HepG2 (cell line): ENCODE measurements around the gene HPCAL1. TPM values are rescaled to one million over a fixed set of nuclear protein-coding genes. Genes with fewer than 3 reads are reported as not detected.

Source experiments
- KDM2A ChIP-seq: sonication (generic); formaldehyde crosslinking; IDR thresholded peaks from 2 replicates; pipeline ENCODE4 v1.4.0; 2020; ENCODE audit warnings: low read depth, missing genetic modification reagents, borderline replicate concordance
- RFXANK ChIP-seq: IDR thresholded peaks from 2 replicates; pipeline ENCODE4 v1.6.1; 2016
- ZFP37 ChIP-seq: sonication (generic); formaldehyde crosslinking; IDR thresholded peaks from 2 replicates; pipeline ENCODE4 v1.4.0; 2020; ENCODE audit warnings: missing genetic modification reagents, borderline replicate concordance
- ZNF761 ChIP-seq: sonication (generic); formaldehyde crosslinking; conservative IDR thresholded peaks from 2 replicates; pipeline ENCODE4 v1.4.0; 2020; ENCODE audit warnings: mild to moderate bottlenecking, missing genetic modification reagents
- polyA plus RNA-seq, 8 experiments: library from polyadenylated mRNA; depleted of rRNA in 3 of 8; stranded (reverse) in 7 of 8; unstranded in 1 of 8; fragments of >200 nt; fragmentation: Illumina TruSeq in 4 of 8; extraction: Trizol in 4 of 8; gene quantifications; 2 replicates each; pipeline versions ENCODE4 v1.2.1 to v1.2.3, GENCODE V29; 2011 to 2016; ENCODE audit warnings: low read depth in 4 of 8, missing spikeins in 1 of 8, mixed read lengths in 1 of 8; ENCODE audit not compliant: insufficient read depth in 1 of 8
- total RNA-seq, 5 experiments: library from RNA; depleted of rRNA; stranded (reverse); fragments of >200 nt; fragmentation: Illumina TruSeq; extraction: Trizol; gene quantifications; 2 replicates each; pipeline ENCODE4 v1.2.3, GENCODE V29; 2016; ENCODE audit warnings: low read depth in 1 of 5
- TF ChIP-seq, protein P1 (sequence below): sonication (generic); formaldehyde crosslinking; IDR thresholded peaks from 2 replicates; pipeline ENCODE4 v1.8.1; 2023; ENCODE audit warnings: missing genetic modification reagents, mild to moderate bottlenecking, borderline replicate concordance
- TF ChIP-seq, protein P2 (sequence below): sonication (generic); formaldehyde crosslinking; IDR thresholded peaks from 2 replicates; pipeline ENCODE4 v1.4.0; 2020; ENCODE audit warnings: missing genetic modification reagents
- TF ChIP-seq, protein P3 (sequence below): sonication (generic); IDR thresholded peaks from 2 replicates; pipeline ENCODE4 v1.6.1; 2016; ENCODE audit warnings: low read depth, borderline replicate concordance
- TF ChIP-seq, protein P4 (sequence below): sonication (generic); formaldehyde crosslinking; IDR thresholded peaks from 2 replicates; pipeline ENCODE4 v1.4.0; 2020; ENCODE audit warnings: missing genetic modification reagents
- TF ChIP-seq, protein P5 (sequence below): sonication (generic); formaldehyde crosslinking; IDR thresholded peaks from 2 replicates; pipeline ENCODE4 v1.5.0; 2020; ENCODE audit warnings: mild to moderate bottlenecking, missing genetic modification reagents, borderline replicate concordance
- TF ChIP-seq, protein P6 (sequence below): sonication (generic); formaldehyde crosslinking; IDR thresholded peaks from 2 replicates; pipeline ENCODE4 v1.5.0; 2020; ENCODE audit warnings: mild to moderate bottlenecking, missing genetic modification reagents, borderline replicate concordance

HPCAL1 gene
- total and polyA plus RNA-seq, 2 of the 13 experiments (the other 11 are each of a cell fraction or from before 2014, with no cell fraction given), result 29.5 to 29.9 TPM

DNA sequence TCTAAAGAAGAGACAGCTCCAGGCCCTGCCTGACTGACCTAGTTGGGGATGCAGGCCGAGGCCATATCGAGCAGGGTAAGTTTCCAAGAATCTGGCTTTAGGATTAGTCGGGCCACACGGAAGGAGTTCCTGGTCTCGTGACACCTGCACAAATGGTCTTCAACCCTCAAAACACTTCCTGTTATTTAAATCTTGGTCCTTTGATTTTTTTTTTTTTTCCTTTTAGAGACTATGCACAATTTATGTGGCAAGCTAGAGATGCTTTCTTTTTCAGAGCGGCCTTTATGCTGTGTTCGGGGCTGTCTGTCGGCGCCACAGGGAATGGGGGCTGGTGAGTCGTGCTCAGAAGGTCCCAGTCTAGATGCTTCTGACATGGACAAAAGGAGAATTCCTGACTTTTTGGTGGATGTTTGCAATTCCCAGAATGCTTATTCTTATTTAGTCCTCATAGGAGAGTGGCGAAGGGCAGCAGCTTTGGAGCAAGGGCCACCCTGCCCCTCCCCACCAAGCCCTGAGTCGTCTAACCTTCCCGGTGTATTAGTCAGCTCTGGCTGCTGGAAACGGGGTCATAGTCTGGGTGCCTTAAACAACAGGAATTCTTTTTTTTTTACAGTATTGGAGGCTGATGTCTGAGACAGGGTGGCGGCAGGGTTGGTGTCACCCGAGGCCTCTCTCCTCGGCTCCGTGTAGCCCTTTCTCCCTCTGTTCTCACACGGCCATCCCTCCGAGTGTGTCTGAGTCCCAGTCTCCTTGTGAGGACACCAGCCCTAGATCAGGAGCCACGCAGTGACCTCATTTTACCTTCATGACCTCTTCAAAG, 27.4 kb downstream of the HPCAL1 start (continued):
- TF ChIP-seq, protein P1, sequence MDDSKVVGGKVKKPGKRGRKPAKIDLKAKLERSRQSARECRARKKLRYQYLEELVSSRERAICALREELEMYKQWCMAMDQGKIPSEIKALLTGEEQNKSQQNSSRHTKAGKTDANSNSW (CRISPR knock-in tag), result no peak
- TF ChIP-seq, protein P2, sequence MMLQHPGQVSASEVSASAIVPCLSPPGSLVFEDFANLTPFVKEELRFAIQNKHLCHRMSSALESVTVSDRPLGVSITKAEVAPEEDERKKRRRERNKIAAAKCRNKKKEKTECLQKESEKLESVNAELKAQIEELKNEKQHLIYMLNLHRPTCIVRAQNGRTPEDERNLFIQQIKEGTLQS (CRISPR knock-in tag), result 0 out of 2 replicates have a peak, but pooled peaks have one; percentile 37
- TF ChIP-seq ZFP37 (CRISPR knock-in tag), result no peak
- TF ChIP-seq, protein P3, sequence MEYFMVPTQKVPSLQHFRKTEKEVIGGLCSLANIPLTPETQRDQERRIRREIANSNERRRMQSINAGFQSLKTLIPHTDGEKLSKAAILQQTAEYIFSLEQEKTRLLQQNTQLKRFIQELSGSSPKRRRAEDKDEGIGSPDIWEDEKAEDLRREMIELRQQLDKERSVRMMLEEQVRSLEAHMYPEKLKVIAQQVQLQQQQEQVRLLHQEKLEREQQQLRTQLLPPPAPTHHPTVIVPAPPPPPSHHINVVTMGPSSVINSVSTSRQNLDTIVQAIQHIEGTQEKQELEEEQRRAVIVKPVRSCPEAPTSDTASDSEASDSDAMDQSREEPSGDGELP, result no peak
- TF ChIP-seq, protein P4, sequence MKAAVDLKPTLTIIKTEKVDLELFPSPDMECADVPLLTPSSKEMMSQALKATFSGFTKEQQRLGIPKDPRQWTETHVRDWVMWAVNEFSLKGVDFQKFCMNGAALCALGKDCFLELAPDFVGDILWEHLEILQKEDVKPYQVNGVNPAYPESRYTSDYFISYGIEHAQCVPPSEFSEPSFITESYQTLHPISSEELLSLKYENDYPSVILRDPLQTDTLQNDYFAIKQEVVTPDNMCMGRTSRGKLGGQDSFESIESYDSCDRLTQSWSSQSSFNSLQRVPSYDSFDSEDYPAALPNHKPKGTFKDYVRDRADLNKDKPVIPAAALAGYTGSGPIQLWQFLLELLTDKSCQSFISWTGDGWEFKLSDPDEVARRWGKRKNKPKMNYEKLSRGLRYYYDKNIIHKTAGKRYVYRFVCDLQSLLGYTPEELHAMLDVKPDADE, result no peak
- TF ChIP-seq, protein P5, sequence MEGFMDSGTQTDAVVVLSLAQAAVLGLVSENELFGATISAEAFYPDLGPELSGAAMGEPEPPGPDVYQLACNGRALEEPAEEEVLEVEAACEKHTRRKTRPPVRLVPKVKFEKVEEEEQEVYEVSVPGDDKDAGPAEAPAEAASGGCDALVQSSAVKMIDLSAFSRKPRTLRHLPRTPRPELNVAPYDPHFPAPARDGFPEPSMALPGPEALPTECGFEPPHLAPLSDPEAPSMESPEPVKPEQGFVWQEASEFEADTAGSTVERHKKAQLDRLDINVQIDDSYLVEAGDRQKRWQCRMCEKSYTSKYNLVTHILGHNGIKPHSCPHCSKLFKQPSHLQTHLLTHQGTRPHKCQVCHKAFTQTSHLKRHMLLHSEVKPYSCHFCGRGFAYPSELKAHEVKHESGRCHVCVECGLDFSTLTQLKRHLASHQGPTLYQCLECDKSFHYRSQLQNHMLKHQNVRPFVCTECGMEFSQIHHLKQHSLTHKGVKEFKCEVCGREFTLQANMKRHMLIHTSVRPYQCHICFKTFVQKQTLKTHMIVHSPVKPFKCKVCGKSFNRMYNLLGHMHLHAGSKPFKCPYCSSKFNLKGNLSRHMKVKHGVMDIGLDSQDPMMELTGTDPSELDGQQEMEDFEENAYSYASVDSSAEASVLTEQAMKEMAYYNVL (CRISPR knock-in tag), result peak; percentile 37; the same call in 1 of the 2 replicates
- TF ChIP-seq KDM2A (CRISPR knock-in tag), result peak; percentile 38; the same call in 1 of the 2 replicates
- TF ChIP-seq, protein P6, sequence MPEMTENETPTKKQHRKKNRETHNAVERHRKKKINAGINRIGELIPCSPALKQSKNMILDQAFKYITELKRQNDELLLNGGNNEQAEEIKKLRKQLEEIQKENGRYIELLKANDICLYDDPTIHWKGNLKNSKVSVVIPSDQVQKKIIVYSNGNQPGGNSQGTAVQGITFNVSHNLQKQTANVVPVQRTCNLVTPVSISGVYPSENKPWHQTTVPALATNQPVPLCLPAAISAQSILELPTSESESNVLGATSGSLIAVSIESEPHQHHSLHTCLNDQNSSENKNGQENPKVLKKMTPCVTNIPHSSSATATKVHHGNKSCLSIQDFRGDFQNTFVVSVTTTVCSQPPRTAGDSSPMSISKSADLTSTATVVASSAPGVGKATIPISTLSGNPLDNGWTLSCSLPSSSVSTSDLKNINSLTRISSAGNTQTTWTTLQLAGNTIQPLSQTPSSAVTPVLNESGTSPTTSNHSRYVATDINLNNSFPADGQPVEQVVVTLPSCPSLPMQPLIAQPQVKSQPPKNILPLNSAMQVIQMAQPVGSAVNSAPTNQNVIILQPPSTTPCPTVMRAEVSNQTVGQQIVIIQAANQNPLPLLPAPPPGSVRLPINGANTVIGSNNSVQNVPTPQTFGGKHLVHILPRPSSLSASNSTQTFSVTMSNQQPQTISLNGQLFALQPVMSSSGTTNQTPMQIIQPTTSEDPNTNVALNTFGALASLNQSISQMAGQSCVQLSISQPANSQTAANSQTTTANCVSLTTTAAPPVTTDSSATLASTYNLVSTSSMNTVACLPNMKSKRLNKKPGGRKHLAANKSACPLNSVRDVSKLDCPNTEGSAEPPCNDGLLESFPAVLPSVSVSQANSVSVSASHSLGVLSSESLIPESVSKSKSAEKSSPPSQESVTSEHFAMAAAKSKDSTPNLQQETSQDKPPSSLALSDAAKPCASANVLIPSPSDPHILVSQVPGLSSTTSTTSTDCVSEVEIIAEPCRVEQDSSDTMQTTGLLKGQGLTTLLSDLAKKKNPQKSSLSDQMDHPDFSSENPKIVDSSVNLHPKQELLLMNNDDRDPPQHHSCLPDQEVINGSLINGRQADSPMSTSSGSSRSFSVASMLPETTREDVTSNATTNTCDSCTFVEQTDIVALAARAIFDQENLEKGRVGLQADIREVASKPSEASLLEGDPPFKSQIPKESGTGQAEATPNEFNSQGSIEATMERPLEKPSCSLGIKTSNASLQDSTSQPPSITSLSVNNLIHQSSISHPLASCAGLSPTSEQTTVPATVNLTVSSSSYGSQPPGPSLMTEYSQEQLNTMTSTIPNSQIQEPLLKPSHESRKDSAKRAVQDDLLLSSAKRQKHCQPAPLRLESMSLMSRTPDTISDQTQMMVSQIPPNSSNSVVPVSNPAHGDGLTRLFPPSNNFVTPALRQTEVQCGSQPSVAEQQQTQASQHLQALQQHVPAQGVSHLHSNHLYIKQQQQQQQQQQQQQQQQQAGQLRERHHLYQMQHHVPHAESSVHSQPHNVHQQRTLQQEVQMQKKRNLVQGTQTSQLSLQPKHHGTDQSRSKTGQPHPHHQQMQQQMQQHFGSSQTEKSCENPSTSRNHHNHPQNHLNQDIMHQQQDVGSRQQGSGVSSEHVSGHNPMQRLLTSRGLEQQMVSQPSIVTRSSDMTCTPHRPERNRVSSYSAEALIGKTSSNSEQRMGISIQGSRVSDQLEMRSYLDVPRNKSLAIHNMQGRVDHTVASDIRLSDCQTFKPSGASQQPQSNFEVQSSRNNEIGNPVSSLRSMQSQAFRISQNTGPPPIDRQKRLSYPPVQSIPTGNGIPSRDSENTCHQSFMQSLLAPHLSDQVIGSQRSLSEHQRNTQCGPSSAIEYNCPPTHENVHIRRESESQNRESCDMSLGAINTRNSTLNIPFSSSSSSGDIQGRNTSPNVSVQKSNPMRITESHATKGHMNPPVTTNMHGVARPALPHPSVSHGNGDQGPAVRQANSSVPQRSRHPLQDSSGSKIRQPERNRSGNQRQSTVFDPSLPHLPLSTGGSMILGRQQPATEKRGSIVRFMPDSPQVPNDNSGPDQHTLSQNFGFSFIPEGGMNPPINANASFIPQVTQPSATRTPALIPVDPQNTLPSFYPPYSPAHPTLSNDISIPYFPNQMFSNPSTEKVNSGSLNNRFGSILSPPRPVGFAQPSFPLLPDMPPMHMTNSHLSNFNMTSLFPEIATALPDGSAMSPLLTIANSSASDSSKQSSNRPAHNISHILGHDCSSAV (CRISPR knock-in tag), result no peak
- no peak for TF ChIP-seq RFXANK (CRISPR knock-in tag)
- TF ChIP-seq ZNF761 (CRISPR knock-in tag), result no peak
